ENCODE results near the gene TBC1D9.

GRCh38 chr4:140641789-140642439, 114.3 kb downstream of the TBC1D9 start:
- TF ChIP-seq CTCF (conservative IDR thresholded peaks at IDR 0.05; ENCODE audit: low read length) (0 out of 2 replicates have a peak, but pooled peaks have one; percentile 21), EZH2phosphoT487 (IDR thresholded peaks at IDR 0.05; ENCODE audit: borderline replicate concordance) (no peak)

Data from Loucy (cell line).